ENCODE measurements around the gene GTF3C6.

Gene GTF3C6

GRCh38 chr6:110979565-110980101 lies 21.1 kb downstream of the GTF3C6 start:
- H3K4me3 ChIP-seq (ENCODE audit: low read length): no peak overlapping the region
- no peak for TF ChIP-seq CTCF (conservative IDR thresholded peaks at IDR 0.05; ENCODE audit: low read depth, low read length)
- DNase-seq (ENCODE audit: low read depth): no peak

DNA sequence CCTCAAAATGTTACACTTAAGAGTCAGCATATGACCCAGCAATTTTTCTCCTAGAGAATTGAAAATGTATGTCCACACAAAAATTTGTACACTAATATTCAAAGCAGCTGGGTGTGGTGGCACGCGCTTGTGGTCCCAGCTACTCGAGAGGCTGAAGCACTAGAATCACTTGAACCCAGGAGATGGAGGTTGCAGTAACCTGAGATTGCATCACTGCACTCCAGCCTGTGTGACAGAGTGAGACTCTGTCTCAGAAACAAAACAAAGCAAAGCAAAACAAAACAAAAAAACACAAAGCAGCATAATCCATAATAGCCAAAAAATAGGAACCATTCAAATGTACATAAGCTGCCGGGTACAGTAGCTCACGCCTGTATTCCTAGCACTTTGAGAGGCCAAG lies 21.7 kb downstream of the GTF3C6 start:
- DNase-seq (ENCODE audit: low read depth): no peak
- H3K4me3 ChIP-seq (ENCODE audit: low read length): no peak overlapping the region
- TF ChIP-seq CTCF (conservative IDR thresholded peaks at IDR 0.05; ENCODE audit: low read depth, low read length): no peak

DNA sequence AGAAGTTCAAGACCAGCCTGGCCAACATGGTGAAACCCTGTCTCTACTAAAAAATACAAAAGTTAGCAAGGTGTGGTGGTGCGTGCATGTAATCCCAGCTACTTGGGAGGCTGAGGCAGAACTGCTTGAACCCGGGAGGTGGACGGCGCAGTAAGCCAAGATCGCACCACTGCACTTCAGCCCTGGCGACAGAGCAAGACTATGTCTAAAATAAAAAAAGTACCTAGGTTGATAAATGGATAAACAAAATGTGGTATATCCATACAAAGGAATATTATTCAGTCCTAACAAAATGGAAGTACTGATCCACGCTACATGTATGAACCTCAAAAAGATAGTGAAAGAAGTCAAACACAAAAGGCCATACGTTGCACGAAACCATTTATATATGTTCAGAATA lies 22.1 kb downstream of the GTF3C6 start:
- H3K4me3 ChIP-seq (ENCODE audit: low read length): no peak overlapping the region
- TF ChIP-seq CTCF (conservative IDR thresholded peaks at IDR 0.05; ENCODE audit: low read depth, low read length): no peak
- DNase-seq (ENCODE audit: low read depth): no peak

GRCh38 chr6:110981202-110981600 lies 22.7 kb downstream of the GTF3C6 start:
- no peak for DNase-seq (ENCODE audit: low read depth)
- peak overlapping the region; percentile 98 for H3K4me3 ChIP-seq (ENCODE audit: low read length)
- TF ChIP-seq CTCF (conservative IDR thresholded peaks at IDR 0.05; ENCODE audit: low read depth, low read length): no peak

DNA sequence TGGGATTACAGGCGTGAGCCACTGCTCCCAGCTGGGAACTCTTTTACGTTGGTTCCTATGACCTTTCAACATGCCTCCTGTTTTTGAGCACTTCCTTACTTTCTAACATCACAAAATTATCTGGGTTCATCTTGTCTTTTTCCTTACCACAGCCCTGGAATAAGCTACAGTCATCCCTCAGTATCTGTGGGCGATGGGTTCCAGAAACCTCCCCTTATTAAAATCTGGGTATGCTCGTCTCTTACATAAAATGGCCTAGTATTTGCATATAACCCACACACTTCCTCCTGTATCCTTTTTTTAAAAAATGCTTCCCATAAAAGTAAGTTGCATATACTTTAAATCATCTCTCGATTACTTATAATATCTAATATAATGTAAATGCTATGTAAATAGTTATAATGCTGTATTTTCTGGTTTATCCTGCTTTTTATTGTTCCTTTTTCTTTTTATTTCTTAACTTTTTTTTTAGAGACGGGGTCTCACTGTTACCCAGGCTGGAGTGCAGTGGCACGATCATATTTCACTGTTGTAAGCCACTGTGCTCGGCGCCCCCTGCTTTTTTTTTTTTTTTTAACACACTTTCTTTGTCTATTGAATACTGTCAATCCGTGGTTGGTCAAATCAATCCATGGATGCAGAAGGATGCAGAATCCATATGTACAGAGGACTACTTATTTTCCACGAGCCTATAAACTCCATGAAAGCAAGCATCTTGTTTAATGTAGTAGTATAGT lies 32.5 kb downstream of the GTF3C6 start:
- no peak for DNase-seq (ENCODE audit: low read depth)
- TF ChIP-seq CTCF (conservative IDR thresholded peaks at IDR 0.05; ENCODE audit: low read depth, low read length): no peak
- no peak overlapping the region for H3K4me3 ChIP-seq (ENCODE audit: low read length)

- H3K4me3 ChIP-seq (ENCODE audit: low read length): no peak overlapping the region
- no peak for DNase-seq (ENCODE audit: low read depth)
- no peak for TF ChIP-seq CTCF (conservative IDR thresholded peaks at IDR 0.05; ENCODE audit: low read depth, low read length)
These were observed 38.2 kb downstream of the GTF3C6 start for GRCh38 chr6:110996691-110997090.

DNA sequence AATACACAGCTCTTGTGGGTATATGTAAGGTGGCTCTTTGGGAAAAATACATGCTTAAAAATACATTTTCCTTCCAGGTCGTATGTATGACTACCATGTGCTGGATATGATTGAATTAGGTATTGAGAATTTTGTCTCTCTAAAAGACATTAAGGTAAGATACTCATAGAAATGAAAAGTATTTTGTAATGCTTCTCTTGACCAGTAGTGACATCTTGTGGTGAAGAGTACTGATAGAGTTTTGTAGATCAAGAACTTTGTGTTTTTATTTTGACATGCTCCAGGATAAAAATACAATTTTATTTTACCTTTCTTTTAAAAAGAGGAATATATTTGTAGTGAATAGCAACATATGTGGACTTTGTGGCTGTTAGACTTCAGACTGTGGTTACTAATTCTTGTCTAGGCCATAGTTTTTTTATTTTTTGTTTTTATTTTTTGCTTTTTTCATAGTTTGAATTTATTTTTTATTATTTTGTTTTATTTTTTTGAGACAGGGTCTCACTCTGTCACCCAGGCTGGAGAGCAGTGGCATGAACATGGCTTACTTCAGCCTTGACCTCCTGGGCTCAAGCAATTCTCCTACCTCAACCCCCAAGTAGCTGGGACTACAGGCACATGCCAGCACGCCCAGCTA lies 41.2 kb downstream of the GTF3C6 start:
- peak; percentile 43 for TF ChIP-seq CTCF (conservative IDR thresholded peaks at IDR 0.05; ENCODE audit: low read depth, low read length)
- H3K4me3 ChIP-seq (ENCODE audit: low read length): no peak overlapping the region
- no peak for DNase-seq (ENCODE audit: low read depth)
